Mesodermal cell (in vitro differentiated cells): Measurements from ENCODE around the gene ANXA4.
"Not testable (repeated sequence)": the region's sequence is repeated elsewhere in the genome, so short reads cannot be mapped to it uniquely, and the experiment has no call there.

Source experiments
- H3K27ac ChIP-seq: 2 replicates; pipeline ENCODE4 v1.7.0; 2013; ENCODE audit warnings: mild to moderate bottlenecking, low read depth, low read length, moderate library complexity; ENCODE audit not compliant: severe bottlenecking
- H3K36me3 ChIP-seq: 2 replicates; pipeline ENCODE4 v1.7.1; 2013; ENCODE audit warnings: mild to moderate bottlenecking, low read length, moderate library complexity; ENCODE audit not compliant: control insufficient read depth, insufficient read depth
- H3K4me1 ChIP-seq: one replicate; pipeline ENCODE4 v1.7.1; 2013; ENCODE audit warnings: mild to moderate bottlenecking, low read length; ENCODE audit not compliant: insufficient read depth, control insufficient read depth, poor library complexity, severe bottlenecking
- H3K4me3 ChIP-seq: 2 replicates; pipeline ENCODE4 v1.7.0; 2013; ENCODE audit warnings: low read length, control low read depth, mild to moderate bottlenecking; ENCODE audit not compliant: insufficient read depth, poor library complexity, severe bottlenecking; ENCODE audit errors: extremely low read depth
- H3K9me3 ChIP-seq: 2 replicates; pipeline ENCODE4 v1.7.1; 2013; ENCODE audit warnings: mild to moderate bottlenecking, low read length, moderate library complexity; ENCODE audit not compliant: control insufficient read depth
- WGBS, 2 experiments: methylation state at CpG; one replicate each; pipeline ENCODE4 v1.1.5; 2013; ENCODE audit warnings: missing lambda C conversion rate in 2 of 2; ENCODE audit not compliant: insufficient coverage in 2 of 2; 5-methylcytosine and 5-hydroxymethylcytosine counted together

Gene ANXA4

GRCh38 chr2:69755862-69756467 is 14.0 kb downstream of the ANXA4 start:
- Histone ChIP-seq H3K36me3 (peaks cover 6% of the 10 kb centered on the region), H3K27ac (no peak overlapping the region), H3K4me1 (peaks cover 8% of the 10 kb centered on the region), H3K9me3 (no peaks in the 10 kb centered on the region), H3K4me3 (no peak overlapping the region)
- 0% methylated on average over 1 of the region's 2 CpGs; no CpG with 5 or more reads in 1 of the 2 experiments for WGBS, 2 experiments

GRCh38 chr2:69762025-69762424 is 20.1 kb downstream of the ANXA4 start:
- H3K27ac ChIP-seq, result no peak overlapping the region
- 89 to 100% methylated on average over 1 to 2 of the region's 2 CpGs for WGBS, 2 experiments
- no peak overlapping the region for H3K4me3 ChIP-seq
- H3K36me3 ChIP-seq, result peaks cover 6% of the 10 kb centered on the region
- H3K9me3 ChIP-seq, result no peaks in the 10 kb centered on the region
- no peaks in the 10 kb centered on the region for H3K4me1 ChIP-seq

- 90 to 100% methylated on average over 12 to 14 of the region's 14 CpGs for WGBS, 2 experiments
- no peak overlapping the region for H3K27ac ChIP-seq
- H3K4me3 ChIP-seq, result no peak overlapping the region
- no peaks in the 10 kb centered on the region for H3K4me1 ChIP-seq
- no peaks in the 10 kb centered on the region for H3K9me3 ChIP-seq
- H3K36me3 ChIP-seq, result peaks cover 6% of the 10 kb centered on the region
These were observed 20.9 kb downstream of the ANXA4 start for GRCh38 chr2:69762513-69763494.

- H3K4me1 ChIP-seq, H3K36me3 ChIP-seq, H3K27ac ChIP-seq, H3K4me3 ChIP-seq, H3K9me3 ChIP-seq: not testable (repeated sequence)
- WGBS, 2 experiments, result 96% methylated on average over 3 to 5 of the region's 7 CpGs
These were observed 21.9 kb downstream of the ANXA4 start for GRCh38 chr2:69763831-69764230.

- Histone ChIP-seq H3K36me3 (no peaks in the 10 kb centered on the region), H3K27ac (no peak overlapping the region), H3K9me3 (no peaks in the 10 kb centered on the region), H3K4me1 (no peaks in the 10 kb centered on the region), H3K4me3 (no peak overlapping the region)
- 100% methylated on average over 1 of the region's 5 CpGs; no CpG with 5 or more reads in 1 of the 2 experiments for WGBS, 2 experiments
These were observed 22.6 kb downstream of the ANXA4 start for GRCh38 chr2:69764286-69765095.

- Histone ChIP-seq H3K27ac (no peak overlapping the region), H3K36me3 (no peaks in the 10 kb centered on the region), H3K4me1 (peaks cover 5% of the 10 kb centered on the region), H3K4me3 (no peak overlapping the region), H3K9me3 (no peaks in the 10 kb centered on the region)
- 100% methylated on average over 1 of the region's 2 CpGs; no CpG with 5 or more reads in 1 of the 2 experiments for WGBS, 2 experiments
These were observed 23.1 kb downstream of the ANXA4 start for GRCh38 chr2:69765096-69765380.

- H3K9me3 ChIP-seq, result no peaks in the 10 kb centered on the region
- WGBS, 2 experiments, result 82 to 83% methylated on average over 1 to 2 of the region's 3 CpGs
- no peak overlapping the region for H3K4me3 ChIP-seq
- H3K27ac ChIP-seq, result no peak overlapping the region
- peaks cover 9% of the 10 kb centered on the region for H3K4me1 ChIP-seq
- no peaks in the 10 kb centered on the region for H3K36me3 ChIP-seq
These were observed 24.1 kb downstream of the ANXA4 start for GRCh38 chr2:69766014-69766413.

- H3K4me3 ChIP-seq, result no peak overlapping the region
- H3K36me3 ChIP-seq, result no peaks in the 10 kb centered on the region
- WGBS, 2 experiments, result 92 to 100% methylated on average over 1 to 2 of the region's 3 CpGs
- H3K27ac ChIP-seq, result no peak overlapping the region
- H3K9me3 ChIP-seq, result no peaks in the 10 kb centered on the region
- H3K4me1 ChIP-seq, result peaks cover 9% of the 10 kb centered on the region
These were observed 25.1 kb downstream of the ANXA4 start for GRCh38 chr2:69767034-69767433.

- Histone ChIP-seq H3K36me3 (no peaks in the 10 kb centered on the region), H3K9me3 (no peaks in the 10 kb centered on the region), H3K4me1 (peaks cover 9% of the 10 kb centered on the region), H3K27ac (no peak overlapping the region), H3K4me3 (no peak overlapping the region)
- WGBS, 2 experiments, result 82 to 100% methylated on average over 3 to 5 of the region's 5 CpGs
These were observed 26.3 kb downstream of the ANXA4 start for GRCh38 chr2:69768235-69768634.

GRCh38 chr2:69768789-69769188 is 26.9 kb downstream of the ANXA4 start:
- Histone ChIP-seq H3K4me3 (no peak overlapping the region), H3K4me1 (peaks cover 9% of the 10 kb centered on the region), H3K9me3 (no peaks in the 10 kb centered on the region), H3K36me3 (no peaks in the 10 kb centered on the region), H3K27ac (no peak overlapping the region)
- 92 to 100% methylated on average over 2 of the region's 2 CpGs for WGBS, 2 experiments
